Muscle layer of duodenum (tissue), 2 donors: ENCODE measurements around the gene CEP72.
"Not testable (repeated sequence)": the region's sequence is repeated elsewhere in the genome, so short reads cannot be mapped to it uniquely, and the experiment has no call there.

ENCODE experiments used
- H3K27ac ChIP-seq: one replicate; pipeline ENCODE4 v1.7.0; 2013; ENCODE audit warnings: mild to moderate bottlenecking, low read length
- H3K27me3 ChIP-seq: one replicate; pipeline ENCODE4 v1.7.0; 2013; ENCODE audit warnings: low read depth, mild to moderate bottlenecking, control low read depth, low read length
- H3K36me3 ChIP-seq, 2 donors: one replicate each; pipeline ENCODE4 v1.7.0; 2013; ENCODE audit warnings: low read length in 2 of 2, control low read depth in 1 of 2, mild to moderate bottlenecking in 1 of 2; ENCODE audit not compliant: insufficient read depth in 2 of 2, control insufficient read depth in 1 of 2
- H3K4me1 ChIP-seq, 2 donors: one replicate each; pipeline ENCODE4 v1.7.0; 2013; ENCODE audit warnings: low read length in 2 of 2, mild to moderate bottlenecking in 2 of 2, control low read depth in 1 of 2, moderate library complexity in 1 of 2; ENCODE audit not compliant: insufficient read depth in 2 of 2, control insufficient read depth in 1 of 2
- H3K4me3 ChIP-seq, 2 donors: one replicate each; pipeline ENCODE4 v1.7.0; 2013; ENCODE audit warnings: low read length in 2 of 2, low read depth in 1 of 2, mild to moderate bottlenecking in 1 of 2
- H3K9me3 ChIP-seq, 2 donors: one replicate each; pipeline ENCODE4 v1.7.0; 2013; ENCODE audit warnings: low read length in 2 of 2, control low read depth in 1 of 2, mild to moderate bottlenecking in 1 of 2; ENCODE audit not compliant: control insufficient read depth in 1 of 2
- donor health status: healthy.

CEP72 gene

GRCh38 chr5:621341-621761 lies 9.2 kb downstream of the CEP72 start:
- Histone ChIP-seq H3K27me3 (no peaks in the 10 kb centered on the region), H3K36me3 (peaks cover 9 to 56% of the 10 kb centered on the region in 2 donors), H3K27ac (no peak overlapping the region), H3K4me1 (no peaks in the 10 kb centered on the region), H3K9me3 (no peaks in the 10 kb centered on the region), H3K4me3 (no peak overlapping the region)

- H3K27me3 ChIP-seq = no peaks in the 10 kb centered on the region
- H3K36me3 ChIP-seq = peaks cover 9 to 56% of the 10 kb centered on the region in 2 donors
- no peak overlapping the region for H3K4me3 ChIP-seq
- H3K27ac ChIP-seq = no peak overlapping the region
- H3K4me1 ChIP-seq = no peaks in the 10 kb centered on the region
- H3K9me3 ChIP-seq = no peaks in the 10 kb centered on the region
These were observed 10.2 kb downstream of the CEP72 start for GRCh38 chr5:622359-622758.

- H3K9me3 ChIP-seq = no peaks in the 10 kb centered on the region
- H3K36me3 ChIP-seq = peaks cover 9 to 56% of the 10 kb centered on the region in 2 donors
- no peak overlapping the region for H3K4me3 ChIP-seq
- no peaks in the 10 kb centered on the region for H3K27me3 ChIP-seq
- H3K27ac ChIP-seq = no peak overlapping the region
- no peaks in the 10 kb centered on the region for H3K4me1 ChIP-seq
These were observed 10.9 kb downstream of the CEP72 start for GRCh38 chr5:622946-623522.

GRCh38 chr5:623531-623930 lies 11.4 kb downstream of the CEP72 start:
- Histone ChIP-seq H3K9me3 (no peaks in the 10 kb centered on the region), H3K36me3 (peaks cover 9 to 56% of the 10 kb centered on the region in 2 donors), H3K27ac (no peak overlapping the region), H3K27me3 (no peaks in the 10 kb centered on the region), H3K4me3 (no peak overlapping the region), H3K4me1 (no peaks in the 10 kb centered on the region)

- Histone ChIP-seq H3K27me3 (no peaks in the 10 kb centered on the region), H3K4me1 (no peaks in the 10 kb centered on the region), H3K9me3 (no peaks in the 10 kb centered on the region), H3K36me3 (peaks cover 9 to 51% of the 10 kb centered on the region in 2 donors), H3K4me3 (no peak overlapping the region), H3K27ac (no peak overlapping the region)
These were observed 12.2 kb downstream of the CEP72 start for GRCh38 chr5:624118-624950.

- Histone ChIP-seq H3K36me3 (peaks cover 7 to 46% of the 10 kb centered on the region in 2 donors), H3K27ac (no peak overlapping the region)
These were observed 12.8 kb downstream of the CEP72 start for GRCh38 chr5:624951-625230.

GRCh38 chr5:625516-625915 lies 13.4 kb downstream of the CEP72 start:
- Histone ChIP-seq H3K9me3 (no peaks in the 10 kb centered on the region), H3K4me3 (no peak overlapping the region), H3K36me3 (peaks cover 1 to 40% of the 10 kb centered on the region in 2 donors), H3K27ac (no peak overlapping the region), H3K27me3 (no peaks in the 10 kb centered on the region), H3K4me1 (no peaks in the 10 kb centered on the region)

More at GRCh38 chr5:624951-625230, 12.8 kb downstream of the CEP72 start:
- no peaks in the 10 kb centered on the region for H3K9me3 ChIP-seq
- H3K4me3 ChIP-seq = no peak overlapping the region
- no peaks in the 10 kb centered on the region for H3K27me3 ChIP-seq
- H3K4me1 ChIP-seq = no peaks in the 10 kb centered on the region

- H3K27me3 ChIP-seq = no peaks in the 10 kb centered on the region
- no peak overlapping the region for H3K4me3 ChIP-seq
- H3K36me3 ChIP-seq = peaks cover 0 to 27% of the 10 kb centered on the region in 2 donors
- no peaks in the 10 kb centered on the region for H3K4me1 ChIP-seq
- no peak overlapping the region for H3K27ac ChIP-seq
- no peaks in the 10 kb centered on the region for H3K9me3 ChIP-seq
These were observed 14.7 kb downstream of the CEP72 start for GRCh38 chr5:626850-627249.

GRCh38 chr5:627840-628239 lies 15.7 kb downstream of the CEP72 start:
- peaks cover 0 to 22% of the 10 kb centered on the region in 2 donors for H3K36me3 ChIP-seq
- no peaks in the 10 kb centered on the region for H3K27me3 ChIP-seq
- no peaks in the 10 kb centered on the region for H3K9me3 ChIP-seq
- no peak overlapping the region for H3K27ac ChIP-seq
- H3K4me3 ChIP-seq = no peak overlapping the region
- H3K4me1 ChIP-seq = no peaks in the 10 kb centered on the region

- H3K4me1 ChIP-seq, H3K27ac ChIP-seq, H3K9me3 ChIP-seq, H3K4me3 ChIP-seq, H3K27me3 ChIP-seq: not testable (repeated sequence)
- H3K36me3 ChIP-seq = peaks cover 0 to 22% of the 10 kb centered on the region in 2 donors
These were observed 16.4 kb downstream of the CEP72 start for GRCh38 chr5:628351-629205.

GRCh38 chr5:633501-633955 lies 21.4 kb downstream of the CEP72 start:
- Histone ChIP-seq H3K9me3 (no peaks in the 10 kb centered on the region), H3K27me3 (no peaks in the 10 kb centered on the region), H3K36me3 (peaks cover 3 to 33% of the 10 kb centered on the region in 2 donors), H3K27ac (no peak overlapping the region), H3K4me3 (no peak overlapping the region), H3K4me1 (no peaks in the 10 kb centered on the region)
